Measurements from ENCODE around the gene GBGT1.

The GBGT1 gene

DNA sequence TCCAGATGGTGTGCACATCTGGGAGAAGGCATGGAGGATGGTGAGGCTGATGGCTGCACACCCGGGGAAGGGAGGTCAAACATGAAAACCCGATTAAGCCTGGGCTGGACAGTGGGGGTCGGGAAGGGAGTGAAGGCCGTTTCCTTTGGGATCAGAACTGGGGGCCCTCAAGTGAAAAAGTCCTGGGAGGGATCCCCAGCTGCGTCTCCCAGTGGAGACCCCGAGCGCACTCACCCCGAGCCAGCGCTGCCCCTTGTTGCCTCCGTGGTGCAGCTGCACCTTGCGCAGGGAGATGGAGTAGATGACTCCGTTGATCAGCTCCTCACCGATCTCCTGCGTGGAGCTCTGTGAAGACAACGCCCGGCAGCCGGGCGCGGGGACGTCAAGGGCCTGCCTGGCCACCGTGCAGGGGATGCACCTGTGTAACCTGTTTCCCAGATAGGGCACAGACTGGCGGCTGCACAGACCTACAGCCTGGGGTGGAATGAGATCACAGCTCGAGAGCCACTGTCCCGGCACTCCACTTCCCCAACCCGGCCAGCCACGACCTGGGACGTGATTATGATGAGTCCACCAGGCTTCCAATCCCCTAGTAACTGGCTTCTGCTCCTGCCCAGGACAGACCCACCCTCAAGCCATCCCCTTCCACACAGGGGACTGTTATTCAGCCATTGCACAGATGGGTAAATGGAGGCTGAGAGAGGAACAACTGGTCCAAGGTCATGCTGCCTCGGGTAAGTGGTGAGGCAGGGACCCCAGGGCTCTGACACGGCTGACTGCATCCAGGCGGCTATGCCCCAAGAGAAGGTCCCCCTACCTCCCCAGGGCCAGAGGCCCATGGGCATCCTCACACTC lies 51.7 kb downstream of the GBGT1 start:
- no peak for DNase-seq

DNA sequence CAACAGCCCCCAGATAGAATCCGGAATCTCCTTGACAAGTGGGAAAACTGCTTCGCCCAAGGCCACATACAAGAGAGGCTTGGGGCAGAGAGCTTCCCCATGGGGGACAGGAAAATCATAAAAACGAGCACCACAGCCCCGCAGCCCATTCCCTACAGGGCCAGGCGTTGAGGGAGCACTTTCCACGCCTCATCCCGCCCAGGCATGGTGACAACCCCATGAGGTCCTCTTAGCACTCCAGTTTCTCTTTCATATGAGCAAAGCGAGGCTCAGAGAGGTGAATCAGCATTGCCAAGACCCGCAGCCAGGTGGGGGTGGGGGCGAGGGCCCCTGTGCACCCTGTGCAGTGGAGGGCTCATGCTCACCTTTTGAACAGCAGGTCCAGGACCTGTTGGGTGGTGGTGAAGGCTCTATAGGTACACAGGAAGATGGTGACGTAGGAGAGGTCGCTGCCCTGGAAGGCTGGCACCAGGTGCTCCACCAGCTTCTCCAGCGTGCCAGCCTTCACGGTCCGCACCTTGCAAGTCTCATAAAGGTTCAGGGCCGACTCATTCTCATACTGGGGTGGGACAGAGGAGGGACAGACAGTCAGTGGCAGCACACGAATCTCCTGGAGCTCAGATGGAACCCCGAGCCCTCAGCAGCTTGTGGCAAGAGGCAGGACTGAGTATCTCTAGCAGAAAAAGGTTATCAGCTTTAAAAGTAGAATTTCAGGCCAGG lies 53.6 kb downstream of the GBGT1 start:
- DNase-seq: no peak

DNA sequence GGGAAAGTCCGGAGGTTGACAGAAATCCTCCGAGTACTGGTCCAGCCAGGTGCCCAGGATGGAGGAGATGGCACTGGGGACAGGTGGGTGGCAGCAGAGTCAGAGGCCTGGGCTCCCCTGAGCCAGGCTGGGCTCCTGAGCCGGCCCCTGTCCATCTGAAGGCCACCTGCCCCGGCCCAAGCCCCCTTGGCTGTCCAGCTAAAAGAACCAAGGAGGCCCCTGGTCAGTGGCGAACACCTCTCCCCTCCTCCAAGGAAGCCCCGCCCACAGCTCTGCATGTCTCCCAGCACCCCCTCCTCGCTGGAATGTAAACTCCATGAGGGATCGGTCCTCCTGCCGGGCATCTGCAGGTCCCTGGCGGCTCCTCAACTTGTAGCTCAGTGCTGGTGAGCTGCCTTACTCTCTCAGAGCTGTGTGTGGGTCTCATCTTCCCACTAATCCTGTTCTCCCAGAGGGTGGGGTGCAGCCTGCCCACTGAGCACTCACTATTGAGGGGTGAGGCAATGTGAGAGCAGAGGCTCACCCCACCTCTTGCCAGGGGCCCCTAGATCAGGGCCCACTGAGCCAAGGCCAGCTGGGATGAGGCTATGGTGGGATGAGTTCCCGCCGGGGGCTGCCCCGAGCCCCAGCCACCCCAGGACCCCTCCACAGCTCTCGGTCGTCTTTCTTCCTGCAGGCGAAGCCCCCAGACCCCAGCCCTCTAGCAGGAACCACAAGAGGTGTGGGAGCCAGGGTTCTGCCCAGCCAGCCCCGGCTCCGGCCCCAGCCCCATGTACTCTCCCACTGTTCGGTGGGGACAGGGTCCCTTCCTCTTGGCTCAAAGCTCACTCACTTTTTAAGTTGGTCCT lies 54.7 kb downstream of the GBGT1 start:
- no peak for DNase-seq

DNA sequence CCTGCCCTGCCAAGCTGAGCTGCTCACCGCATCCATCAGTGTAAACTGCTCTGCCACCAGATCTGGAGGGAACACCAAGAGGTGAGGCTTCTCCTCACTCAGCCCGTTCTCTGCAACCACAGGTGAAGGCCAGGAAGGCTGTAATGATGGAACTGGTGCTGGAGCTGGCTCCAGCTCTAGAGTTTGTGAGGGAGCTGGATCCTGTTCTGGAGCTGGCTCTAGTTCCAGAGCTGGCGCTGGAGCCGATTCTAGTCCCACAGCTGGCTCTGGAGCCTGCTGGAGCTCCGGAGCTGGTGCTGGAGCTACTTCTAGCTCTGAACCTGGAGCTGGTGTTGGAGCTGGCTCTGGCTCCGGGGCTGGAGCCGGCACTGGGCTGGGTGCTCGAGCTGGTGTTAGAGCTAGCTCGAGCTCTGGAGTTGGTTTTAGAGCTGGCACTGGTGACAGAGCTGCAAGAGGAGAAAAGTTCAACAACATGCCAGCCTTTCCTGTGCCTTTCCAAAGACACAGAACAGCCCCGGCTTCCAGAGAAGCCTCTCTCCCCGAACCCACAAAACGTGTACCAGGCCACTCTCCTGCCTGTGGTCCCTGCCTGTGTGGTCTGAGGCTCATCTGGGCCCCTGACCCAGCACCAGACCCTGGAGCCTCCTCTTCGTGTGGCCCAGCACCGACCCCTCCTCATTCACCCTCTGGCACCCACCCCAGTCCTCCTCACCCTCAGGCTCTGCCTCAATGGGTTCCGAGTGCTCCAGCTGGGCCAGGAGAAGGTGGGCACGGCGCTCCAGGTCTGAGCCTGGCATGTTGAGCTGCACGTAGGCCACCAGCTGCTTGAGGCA lies 55.5 kb downstream of the GBGT1 start:
- DNase-seq: no peak

DNA sequence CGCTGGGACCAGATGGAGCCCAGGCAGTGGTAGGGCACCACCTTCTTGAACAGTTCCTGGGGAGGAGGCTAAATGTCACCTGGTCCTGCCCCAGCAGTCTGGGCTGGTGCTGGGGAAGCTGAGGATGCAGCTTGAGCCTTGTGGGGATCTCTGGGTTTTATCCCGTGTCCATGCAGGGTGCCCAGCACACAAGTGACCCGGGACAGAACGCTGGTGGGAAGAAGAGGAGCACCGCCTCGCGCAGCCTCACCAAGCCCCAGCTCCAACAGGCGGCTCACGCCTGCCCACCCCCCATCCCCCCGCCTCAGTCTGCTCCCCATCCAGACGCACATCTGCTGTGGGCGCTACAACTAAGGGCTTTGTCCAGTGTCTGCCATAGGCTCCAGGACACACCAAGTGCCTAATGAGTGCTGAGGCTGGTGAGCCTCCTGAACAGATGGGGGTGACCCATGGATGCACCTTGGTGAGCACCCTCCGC lies 56.4 kb downstream of the GBGT1 start:
- no peak for DNase-seq

DNA sequence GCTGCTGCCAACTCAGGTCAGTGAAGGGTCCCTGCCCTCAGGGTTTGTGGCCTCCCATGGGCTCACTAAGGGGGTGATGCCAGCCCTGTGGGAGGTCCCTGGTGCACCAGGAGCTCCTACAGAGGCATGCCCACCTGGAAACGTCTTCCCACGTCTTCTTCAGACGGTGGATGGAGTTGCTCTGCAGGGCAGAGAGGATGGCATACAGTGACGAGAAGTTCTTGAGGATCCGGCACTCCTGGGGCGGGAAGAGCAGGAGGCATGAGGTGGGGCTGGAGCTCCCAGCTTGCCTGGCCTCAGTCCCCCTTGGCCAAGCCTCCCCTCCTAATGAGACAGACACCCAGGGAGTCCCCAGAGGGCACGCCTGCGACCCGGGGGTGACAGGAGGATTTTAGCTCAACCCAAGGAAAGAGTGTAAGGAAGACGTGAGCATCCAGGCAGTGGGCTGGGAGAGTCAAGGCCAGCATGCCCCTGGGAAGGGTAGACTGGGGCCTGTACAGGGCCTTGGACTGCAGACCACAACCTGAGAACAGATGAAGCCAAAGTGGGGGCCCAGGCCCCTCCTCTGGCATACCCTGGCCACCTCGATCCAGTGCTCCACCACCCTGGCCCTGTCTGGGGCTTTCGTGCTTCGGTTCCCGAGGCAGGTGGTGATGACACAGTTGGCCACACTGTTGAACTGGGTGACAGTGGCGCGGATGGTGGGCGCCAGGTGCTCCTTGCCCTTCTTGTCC lies 57.0 kb downstream of the GBGT1 start:
- DNase-seq: no peak

DNA sequence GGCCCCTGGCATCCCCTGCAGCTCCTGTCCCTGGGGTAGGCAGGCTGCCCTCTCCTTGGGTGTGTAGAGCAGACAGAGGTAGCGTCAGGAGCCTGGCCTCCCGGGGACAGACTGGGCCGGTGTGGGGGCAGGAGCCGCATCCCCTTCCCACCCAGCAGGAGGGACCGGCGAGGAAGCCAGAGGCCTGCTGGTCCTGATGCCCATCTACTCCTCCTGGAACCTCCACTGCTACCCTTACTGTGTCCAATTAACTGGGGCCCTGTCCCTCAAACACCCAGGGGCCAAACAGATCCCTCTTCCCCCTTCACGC lies 58.3 kb downstream of the GBGT1 start:
- DNase-seq: no peak

DNA sequence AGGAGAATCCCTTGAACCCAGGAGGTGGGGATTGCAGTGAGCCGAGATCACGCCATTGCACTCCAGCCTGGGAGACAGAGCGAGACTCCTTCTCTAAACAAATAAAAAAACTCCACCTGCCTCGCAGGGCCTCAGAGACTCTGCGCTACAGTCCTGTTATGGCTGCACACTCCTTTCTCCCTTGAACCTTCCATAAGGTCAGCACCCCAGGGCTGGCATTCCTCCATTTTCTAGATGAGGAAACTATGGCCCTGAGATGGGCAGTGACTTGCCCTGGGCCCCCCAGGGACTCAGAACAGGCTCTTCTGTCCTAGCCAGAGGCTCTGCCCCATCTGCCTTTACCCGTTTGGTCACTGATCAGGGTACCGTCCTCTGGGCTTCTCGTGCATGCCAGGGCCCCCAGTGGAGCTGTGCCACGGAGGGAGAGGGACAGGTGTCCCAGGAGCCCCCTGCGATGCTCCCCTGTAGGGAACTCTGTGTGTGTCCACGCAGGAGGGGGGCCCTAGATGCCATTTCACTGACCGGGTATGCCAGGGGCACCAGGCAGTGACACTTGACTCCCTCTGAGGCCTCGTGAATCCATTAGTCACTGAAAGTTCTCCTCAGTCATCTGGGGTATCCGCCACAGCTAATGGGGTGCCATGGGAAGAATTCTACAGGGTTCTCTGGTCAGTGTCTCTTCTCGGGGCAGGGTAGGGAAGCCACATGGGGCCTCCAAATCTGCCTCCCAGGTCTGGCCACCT lies 58.8 kb downstream of the GBGT1 start:
- DNase-seq: no peak

DNA sequence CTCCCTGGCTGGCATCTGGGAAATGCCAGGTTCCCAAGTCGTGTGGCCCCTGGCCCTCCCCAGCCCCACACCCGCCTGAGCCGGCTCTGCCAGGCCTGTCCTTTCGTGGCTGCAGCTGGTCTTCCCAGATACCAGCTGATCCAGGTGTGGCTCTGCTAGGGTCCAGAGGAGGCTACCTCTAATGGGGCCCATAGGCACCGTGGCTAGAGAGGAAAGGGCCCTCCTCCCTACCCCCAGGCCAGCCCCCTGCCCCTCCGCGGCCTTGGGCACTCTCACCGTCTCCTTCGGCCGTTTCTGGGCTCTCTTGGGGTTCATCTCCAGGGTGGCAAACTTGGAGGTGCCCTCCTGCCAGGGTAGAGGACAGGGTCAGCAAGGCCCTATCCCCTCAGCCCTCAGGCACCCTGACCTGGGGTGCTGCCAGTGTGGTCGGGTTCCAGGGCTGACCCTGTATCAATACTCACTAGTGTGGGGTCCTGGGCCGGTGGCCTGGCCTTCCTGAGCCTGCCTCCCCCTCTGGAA lies 59.7 kb downstream of the GBGT1 start:
- no peak for DNase-seq

DNA sequence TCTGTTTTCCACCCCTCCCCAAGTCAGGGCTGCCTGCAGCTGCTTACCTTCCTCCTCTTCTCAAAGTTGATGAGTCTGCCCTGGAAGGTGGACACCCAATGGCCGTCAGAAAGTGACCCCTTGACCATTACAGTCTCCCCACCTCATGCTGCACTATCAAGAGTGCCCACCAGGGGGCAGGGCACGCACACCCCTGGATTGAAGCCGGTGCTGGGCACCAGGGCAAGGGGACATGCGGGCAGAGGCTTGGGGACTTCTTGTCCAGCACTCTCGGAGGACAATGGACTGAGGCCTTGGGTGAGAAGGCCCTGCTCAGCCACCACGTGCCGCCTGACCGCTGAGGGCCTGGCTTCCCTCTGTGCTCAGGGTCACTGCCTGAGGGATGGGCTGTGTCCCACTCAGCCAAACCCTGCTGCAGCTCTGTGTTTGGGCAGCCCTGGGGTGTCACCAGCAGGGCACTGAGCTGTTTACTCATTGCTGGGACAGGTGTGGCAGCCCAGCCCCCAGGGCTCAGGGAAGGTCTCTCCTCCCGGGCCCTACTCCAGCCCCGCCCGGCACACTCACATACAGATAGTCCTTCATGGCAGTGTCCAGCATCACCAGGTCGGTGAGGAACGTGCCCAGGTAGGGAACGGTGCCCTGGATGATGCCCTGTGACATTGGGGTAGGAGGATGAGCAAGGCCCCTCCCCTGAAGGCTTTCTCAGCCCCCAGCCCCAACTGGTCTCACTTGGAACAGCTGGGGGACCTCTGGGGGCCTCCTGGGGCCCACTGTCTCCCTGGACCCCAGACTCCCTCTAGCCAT lies 60.3 kb downstream of the GBGT1 start:
- no peak for DNase-seq
